Body of pancreas (tissue), 4 donors: Measurements from ENCODE around the gene PTP4A2. TPM values are rescaled to one million over a fixed set of nuclear protein-coding genes. Genes with fewer than 3 reads are reported as not detected.

Experiments
- ATAC-seq: fragments of 150-250 bp; one replicate; pipeline ENCODE4 v1.9.1; 2016
- DNase-seq, 4 donors: peaks; one replicate each; pipeline ENCODE4 v3.0.0-alpha.2; 2019
- H3K27ac ChIP-seq, 4 donors: fragments of 200-600 bp; sonication (generic); 1 replicate in 3 of 4; 2 replicates in 1 of 4; pipeline versions ENCODE4 v1.5.1 to v1.6.1; 2016 to 2019; ENCODE audit warnings: mild to moderate bottlenecking in 1 of 4, mixed read lengths in 1 of 4, moderate library complexity in 1 of 4
- H3K27me3 ChIP-seq, 2 donors: fragments of 200-600 bp; sonication (generic); one replicate each; pipeline ENCODE4 v1.6.0; 2016; ENCODE audit warnings: mild to moderate bottlenecking in 1 of 2
- H3K36me3 ChIP-seq, 2 donors: fragments of 200-600 bp; sonication (generic); replicated peaks in 1 of 2; 2 replicates each; pipeline ENCODE4 v1.5.1; 2016; ENCODE audit warnings: low read depth in 2 of 2; ENCODE audit not compliant: insufficient read depth in 1 of 2
- H3K4me1 ChIP-seq: fragments of 200-600 bp; sonication (generic); one replicate; pipeline ENCODE4 v1.6.0; 2016
- H3K4me3 ChIP-seq, 2 donors: fragments of 200-600 bp; sonication (generic); 1 replicate in 1 of 2; 2 replicates in 1 of 2; pipeline ENCODE4 v1.5.1; 2016 to 2019
- H3K9me3 ChIP-seq, 3 donors: fragments of 200-600 bp; sonication (generic); 1 replicate in 2 of 3; 2 replicates in 1 of 3; pipeline ENCODE4 v1.5.1; 2016
- POLR2A ChIP-seq, 3 donors: fragments of 450-650 bp; IDR thresholded peaks; one replicate each; pipeline ENCODE4 v1.6.1; 2016; ENCODE audit warnings: antibody characterized with exemption in 3 of 3, mild to moderate bottlenecking in 2 of 3
- WGBS, 2 donors: methylation state at CpG; one replicate each; pipeline ENCODE4 v1.1.5; 2017; 5-methylcytosine and 5-hydroxymethylcytosine counted together
- intact Hi-C: fragments of 100-400 bp; cut with DNase I; formaldehyde crosslinking; loops from one replicate; pipeline ENCODE4 v1.15.1; 2023
- total RNA-seq, 2 donors: library from RNA; depleted of rRNA; stranded (reverse); fragments of >200 nt; gene quantifications; one replicate each; pipeline ENCODE4 v1.1.0, GENCODE V29; 2016
- TF ChIP-seq, protein P1 (sequence below), 7 experiments: fragments of 450-650 bp in 4 of 7; fragments of 200-600 bp in 3 of 7; sonication (generic) in 3 of 7; IDR thresholded peaks; one replicate each; pipeline ENCODE4 v1.5.1; 2016 to 2019; ENCODE audit warnings: antibody characterized with exemption in 7 of 7

PTP4A2 gene
- total RNA-seq, 2 donors from 2014 or later = 79.6 to 103 TPM

DNA sequence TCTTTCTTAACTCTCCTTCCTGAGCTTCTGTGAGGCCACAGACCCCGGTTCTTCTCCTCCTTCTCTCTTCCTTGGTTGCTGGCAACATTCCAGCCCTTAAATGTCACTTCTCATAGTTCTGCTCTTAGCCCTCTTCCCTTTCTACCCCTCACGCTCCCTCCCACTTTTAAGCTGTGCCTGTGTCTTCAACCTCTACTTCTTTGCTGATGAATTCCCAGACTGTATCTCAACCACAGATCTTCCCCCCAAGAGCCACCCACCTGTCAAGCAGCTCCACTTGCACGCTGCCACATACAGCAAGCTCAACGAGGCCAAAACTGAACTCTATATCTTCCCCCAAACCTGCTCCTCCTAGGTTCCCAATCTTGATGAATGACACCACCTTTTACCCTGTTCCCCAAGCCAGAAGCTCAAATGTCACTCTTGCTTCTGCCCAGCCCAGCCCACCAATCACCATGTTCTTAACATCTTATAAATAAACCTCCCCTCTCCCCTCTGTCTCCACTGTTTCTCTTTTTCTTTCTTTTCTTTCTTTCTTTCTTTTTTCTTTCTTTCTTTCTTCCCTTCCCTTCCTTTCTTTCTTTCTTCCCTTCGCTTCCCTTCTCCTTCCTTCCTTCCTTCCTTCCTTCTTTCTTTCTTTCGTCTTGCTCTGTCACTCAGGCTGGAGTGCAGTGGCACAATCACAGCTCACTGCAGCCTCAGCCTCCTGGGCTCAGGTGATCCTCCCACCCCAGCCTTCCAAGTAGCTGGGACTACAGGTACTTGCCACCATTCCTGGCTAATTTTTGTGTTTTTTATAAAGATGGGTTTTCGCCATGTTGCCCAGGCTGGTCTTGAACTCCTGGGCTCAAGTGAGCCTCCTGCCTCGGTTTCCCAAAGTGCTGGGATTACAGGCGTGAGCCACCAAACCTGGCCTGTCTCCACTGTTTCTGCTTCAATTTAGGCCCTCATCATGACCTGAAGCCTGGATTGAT is 19.8 kb upstream of the PTP4A2 start:
- Histone ChIP-seq H3K36me3 (no peaks in the 10 kb centered on the region), H3K4me3 (no peak overlapping the region), H3K27ac (peak overlapping the region in 1 of 4 donors; percentile 89), H3K9me3 (no peaks in the 10 kb centered on the region), H3K27me3 (no peaks in the 10 kb centered on the region), H3K4me1 (peaks cover 22% of the 10 kb centered on the region)
- DNase-seq = peak in 1 of 4 donors; percentile 63
- WGBS, 2 donors = 73 to 77% methylated on average over 9 of the region's 9 CpGs
- intact Hi-C loops = no loop called here
- TF ChIP-seq POLR2A (IDR thresholded peaks at IDR 0.05) = no peak
- TF ChIP-seq, protein P1, sequence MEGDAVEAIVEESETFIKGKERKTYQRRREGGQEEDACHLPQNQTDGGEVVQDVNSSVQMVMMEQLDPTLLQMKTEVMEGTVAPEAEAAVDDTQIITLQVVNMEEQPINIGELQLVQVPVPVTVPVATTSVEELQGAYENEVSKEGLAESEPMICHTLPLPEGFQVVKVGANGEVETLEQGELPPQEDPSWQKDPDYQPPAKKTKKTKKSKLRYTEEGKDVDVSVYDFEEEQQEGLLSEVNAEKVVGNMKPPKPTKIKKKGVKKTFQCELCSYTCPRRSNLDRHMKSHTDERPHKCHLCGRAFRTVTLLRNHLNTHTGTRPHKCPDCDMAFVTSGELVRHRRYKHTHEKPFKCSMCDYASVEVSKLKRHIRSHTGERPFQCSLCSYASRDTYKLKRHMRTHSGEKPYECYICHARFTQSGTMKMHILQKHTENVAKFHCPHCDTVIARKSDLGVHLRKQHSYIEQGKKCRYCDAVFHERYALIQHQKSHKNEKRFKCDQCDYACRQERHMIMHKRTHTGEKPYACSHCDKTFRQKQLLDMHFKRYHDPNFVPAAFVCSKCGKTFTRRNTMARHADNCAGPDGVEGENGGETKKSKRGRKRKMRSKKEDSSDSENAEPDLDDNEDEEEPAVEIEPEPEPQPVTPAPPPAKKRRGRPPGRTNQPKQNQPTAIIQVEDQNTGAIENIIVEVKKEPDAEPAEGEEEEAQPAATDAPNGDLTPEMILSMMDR (IDR thresholded peaks at IDR 0.05) = no peak
- ATAC-seq = no peak

DNA sequence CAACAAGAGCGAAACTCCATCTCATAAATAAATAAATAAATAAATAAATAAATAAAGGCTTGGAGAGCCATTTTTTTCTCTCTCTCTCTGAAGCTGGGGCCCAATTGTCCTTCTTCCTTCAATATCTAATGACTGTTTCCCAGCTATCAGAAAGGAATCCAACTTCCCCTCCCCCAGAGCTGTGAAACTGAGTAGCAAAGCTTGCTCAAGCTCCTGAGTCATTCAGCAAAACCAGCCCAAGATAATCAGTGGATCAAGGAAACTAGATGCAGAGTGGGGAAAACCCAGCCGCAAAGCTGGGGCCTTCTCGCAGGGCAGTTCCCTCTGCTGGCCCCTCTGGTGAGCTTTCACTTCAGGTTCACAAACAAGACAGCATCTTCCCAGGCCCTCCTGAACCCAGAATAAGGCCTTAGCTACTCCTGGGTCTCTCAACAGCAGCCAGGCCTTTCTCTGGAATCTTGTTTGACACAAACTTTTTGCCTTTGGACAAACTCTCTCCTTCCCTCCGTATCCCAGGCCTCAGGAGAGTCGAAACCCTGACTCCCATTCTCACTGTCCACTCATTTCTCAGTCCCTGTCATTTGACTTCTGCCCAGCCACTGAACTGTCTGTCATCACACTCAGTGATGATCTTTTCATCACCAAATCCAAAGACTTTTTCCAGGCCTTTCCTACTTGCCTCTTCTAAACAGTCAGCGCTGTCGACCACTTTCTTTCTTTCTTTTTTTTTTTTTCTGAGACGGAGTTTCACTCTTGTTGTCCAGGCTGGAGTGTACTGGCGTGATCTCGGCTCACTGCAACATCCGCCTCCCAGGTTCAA is 18.0 kb upstream of the PTP4A2 start:
- intact Hi-C loops = no loop called here
- Histone ChIP-seq H3K36me3 (no peaks in the 10 kb centered on the region), H3K4me1 (peaks cover 22% of the 10 kb centered on the region), H3K4me3 (no peak overlapping the region), H3K9me3 (no peaks in the 10 kb centered on the region), H3K27me3 (no peaks in the 10 kb centered on the region), H3K27ac (peak overlapping the region; percentile 48 to 89 (median 79))
- DNase-seq (peak; percentile 61 to 93 (median 75)), ATAC-seq (peak; percentile 87)
- 66 to 72% methylated on average over 11 of the region's 11 CpGs for WGBS, 2 donors
- TF ChIP-seq, protein P1 (IDR thresholded peaks at IDR 0.05) = peak in 4 of 7 experiments; percentile 29 to 50 (median 34)
- TF ChIP-seq POLR2A (IDR thresholded peaks at IDR 0.05) = peak in 2 of 3 donors; percentile 23 to 27

DNA sequence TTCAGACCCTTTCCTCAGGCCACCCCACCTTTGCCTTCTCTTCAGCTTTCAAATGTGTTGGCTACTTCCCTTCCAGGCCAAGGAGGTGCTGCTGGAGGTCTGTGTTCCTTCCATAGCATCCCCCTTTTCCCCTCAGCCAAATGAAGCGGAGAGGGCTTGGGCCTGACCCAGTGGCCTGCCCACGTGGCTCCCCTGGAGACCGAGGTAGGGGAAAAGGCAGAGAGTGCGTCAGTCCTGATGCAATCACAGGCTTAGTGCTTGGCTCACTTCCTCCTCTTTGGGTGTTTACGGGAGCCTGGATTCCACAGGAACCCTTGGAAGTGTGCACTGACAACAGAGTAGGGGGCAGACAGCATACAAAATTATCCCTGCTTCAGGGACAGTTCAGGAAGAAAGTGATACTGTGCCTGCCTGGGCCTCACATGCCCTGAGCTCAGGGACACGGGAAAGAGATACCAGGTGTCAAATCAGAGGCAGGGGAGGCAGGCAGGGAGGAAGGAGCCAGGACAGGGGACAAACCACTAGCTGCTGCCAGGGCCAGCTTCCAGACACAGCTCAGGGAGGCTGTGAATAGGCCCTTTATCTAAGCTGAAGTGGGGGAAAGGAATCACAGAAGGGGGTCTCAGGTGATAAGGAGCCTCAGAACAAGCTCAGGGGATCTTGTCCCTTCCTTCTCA is 16.6 kb upstream of the PTP4A2 start:
- H3K4me3 ChIP-seq = no peak overlapping the region
- intact Hi-C loops = no loop called here
- TF ChIP-seq POLR2A (IDR thresholded peaks at IDR 0.05) = peak in 2 of 3 donors; percentile 33 to 35
- TF ChIP-seq, protein P1 (IDR thresholded peaks at IDR 0.05) = no peak
- H3K9me3 ChIP-seq = no peaks in the 10 kb centered on the region
- H3K27ac ChIP-seq = peak overlapping the region; percentile 37 to 89 (median 79)
- H3K27me3 ChIP-seq = no peaks in the 10 kb centered on the region
- H3K4me1 ChIP-seq = peaks cover 22% of the 10 kb centered on the region
- ATAC-seq (peak; percentile 80), DNase-seq (peak; percentile 49 to 82 (median 66))
- 29 to 53% methylated on average over 6 of the region's 6 CpGs for whole genome bisulfite sequencing, 2 donors
- H3K36me3 ChIP-seq = no peaks in the 10 kb centered on the region

DNA sequence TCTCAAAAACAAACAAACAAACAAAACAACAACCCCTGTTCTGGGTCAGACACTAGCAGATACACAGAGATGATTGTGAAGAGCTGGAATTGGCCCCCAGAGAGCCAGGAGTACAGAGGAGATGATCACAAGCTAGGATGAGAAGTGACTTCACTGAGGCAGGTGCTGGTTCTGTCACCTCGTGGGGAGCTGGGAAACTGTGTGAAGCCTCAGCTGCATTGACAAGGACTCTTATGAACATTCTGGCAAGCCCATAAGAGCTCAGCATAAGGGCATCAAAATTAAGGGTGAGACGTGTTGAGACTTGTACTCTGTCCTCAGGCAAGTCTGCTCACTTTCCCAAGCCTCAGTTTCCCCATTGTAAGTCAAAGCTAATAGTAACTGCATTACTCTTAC is 14.7 kb upstream of the PTP4A2 start:
- Histone ChIP-seq H3K4me3 (no peak overlapping the region), H3K9me3 (no peaks in the 10 kb centered on the region), H3K27ac (no peak overlapping the region), H3K27me3 (no peaks in the 10 kb centered on the region), H3K4me1 (peaks cover 22% of the 10 kb centered on the region), H3K36me3 (no peaks in the 10 kb centered on the region)
- WGBS, 2 donors = 46 to 65% methylated on average over 2 of the region's 2 CpGs
- DNase-seq (no peak), ATAC-seq (no peak)
- TF ChIP-seq POLR2A (IDR thresholded peaks at IDR 0.05) = no peak
- TF ChIP-seq, protein P1 (IDR thresholded peaks at IDR 0.05) = no peak
- intact Hi-C loops = no loop called here
